DND-41 (cell line): ENCODE data around the gene LCORL.

ENCODE experiments used
- EZH2 ChIP-seq: IDR thresholded peaks from 3 replicates; pipeline ENCODE4 v1.6.1; 2012; ENCODE audit warnings: borderline replicate concordance, low read depth, mild to moderate bottlenecking, moderate library complexity, low read length, inconsistent platforms; ENCODE audit not compliant: severe bottlenecking
- TF ChIP-seq, protein P1 (sequence below): IDR thresholded peaks from 2 replicates; pipeline ENCODE4 v1.5.1; 2012; ENCODE audit warnings: borderline replicate concordance, low read length, moderate library complexity, mild to moderate bottlenecking; ENCODE audit not compliant: poor library complexity, severe bottlenecking; ENCODE audit errors: extremely low read depth

DNA sequence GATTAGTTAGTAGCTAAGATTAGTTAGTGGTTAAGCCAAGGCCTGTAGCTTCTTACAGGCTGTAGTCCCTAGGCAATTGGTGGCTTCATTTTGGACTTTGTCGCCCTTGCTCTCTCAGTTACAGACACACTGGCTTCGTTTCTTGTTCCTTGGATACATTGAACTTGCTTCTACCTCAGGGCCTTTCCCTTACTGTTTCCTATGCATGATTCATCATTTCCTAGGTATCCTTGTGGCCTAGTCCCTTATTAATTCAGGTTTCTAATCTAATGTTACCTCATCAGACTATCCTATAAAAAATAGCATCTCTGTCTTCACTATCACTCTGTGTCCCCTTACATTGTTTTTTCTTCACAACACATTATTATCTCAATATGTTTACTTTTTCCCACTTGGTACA is 45.5 kb upstream of the LCORL start:
- TF ChIP-seq, protein P1, sequence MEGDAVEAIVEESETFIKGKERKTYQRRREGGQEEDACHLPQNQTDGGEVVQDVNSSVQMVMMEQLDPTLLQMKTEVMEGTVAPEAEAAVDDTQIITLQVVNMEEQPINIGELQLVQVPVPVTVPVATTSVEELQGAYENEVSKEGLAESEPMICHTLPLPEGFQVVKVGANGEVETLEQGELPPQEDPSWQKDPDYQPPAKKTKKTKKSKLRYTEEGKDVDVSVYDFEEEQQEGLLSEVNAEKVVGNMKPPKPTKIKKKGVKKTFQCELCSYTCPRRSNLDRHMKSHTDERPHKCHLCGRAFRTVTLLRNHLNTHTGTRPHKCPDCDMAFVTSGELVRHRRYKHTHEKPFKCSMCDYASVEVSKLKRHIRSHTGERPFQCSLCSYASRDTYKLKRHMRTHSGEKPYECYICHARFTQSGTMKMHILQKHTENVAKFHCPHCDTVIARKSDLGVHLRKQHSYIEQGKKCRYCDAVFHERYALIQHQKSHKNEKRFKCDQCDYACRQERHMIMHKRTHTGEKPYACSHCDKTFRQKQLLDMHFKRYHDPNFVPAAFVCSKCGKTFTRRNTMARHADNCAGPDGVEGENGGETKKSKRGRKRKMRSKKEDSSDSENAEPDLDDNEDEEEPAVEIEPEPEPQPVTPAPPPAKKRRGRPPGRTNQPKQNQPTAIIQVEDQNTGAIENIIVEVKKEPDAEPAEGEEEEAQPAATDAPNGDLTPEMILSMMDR, result no peak
- no peak for TF ChIP-seq EZH2
